ENCODE measurements around the gene SH2B2.
A peak's percentile ranks its signal among the peaks of the same experiment; 100 is the strongest.
"Not testable (repeated sequence)": the region's sequence is repeated elsewhere in the genome, so short reads cannot be mapped to it uniquely, and the experiment has no call there.

The SH2B2 gene

DNA sequence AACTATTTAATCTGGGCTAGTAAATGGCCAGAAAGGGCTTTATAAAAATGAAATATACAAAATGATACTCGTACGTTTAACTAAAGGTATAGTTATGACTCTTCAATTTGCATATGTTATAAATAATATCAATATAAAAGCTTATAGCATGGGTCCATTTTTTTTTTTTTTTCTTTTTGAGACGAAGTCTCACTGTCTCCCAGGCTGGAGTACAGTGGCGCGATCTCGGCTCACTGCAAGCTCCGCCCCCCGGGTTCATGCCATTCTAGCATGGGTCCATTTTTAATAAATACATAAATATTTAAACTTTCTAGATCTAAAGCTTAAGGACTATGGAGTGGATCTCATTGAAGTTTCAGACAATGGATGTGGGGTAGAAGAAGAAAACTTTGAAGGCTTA is 50.3 kb downstream of the SH2B2 start:
- DNase-seq (ENCODE audit: low spot score) = not testable (repeated sequence)

DNA sequence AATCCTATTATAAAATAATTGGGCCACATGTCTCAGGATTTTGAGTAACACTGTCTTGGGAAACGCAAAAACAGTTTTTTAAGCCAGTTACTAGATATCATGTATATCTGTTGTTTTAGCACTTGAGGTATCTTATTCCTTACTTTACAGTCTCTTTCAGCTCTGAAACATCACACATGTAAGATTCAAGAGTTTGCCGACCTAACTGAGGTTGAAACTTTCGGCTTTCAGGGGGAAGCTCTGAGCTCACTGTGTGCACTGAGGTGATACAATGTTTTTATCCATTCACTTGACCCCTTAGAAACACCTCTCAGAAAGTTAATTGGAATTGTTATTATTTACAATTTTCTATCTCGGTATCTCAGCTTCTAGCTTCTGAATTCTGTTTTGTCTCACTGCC is 50.8 kb downstream of the SH2B2 start:
- DNase-seq (ENCODE audit: low spot score) = not testable (repeated sequence)

DNA sequence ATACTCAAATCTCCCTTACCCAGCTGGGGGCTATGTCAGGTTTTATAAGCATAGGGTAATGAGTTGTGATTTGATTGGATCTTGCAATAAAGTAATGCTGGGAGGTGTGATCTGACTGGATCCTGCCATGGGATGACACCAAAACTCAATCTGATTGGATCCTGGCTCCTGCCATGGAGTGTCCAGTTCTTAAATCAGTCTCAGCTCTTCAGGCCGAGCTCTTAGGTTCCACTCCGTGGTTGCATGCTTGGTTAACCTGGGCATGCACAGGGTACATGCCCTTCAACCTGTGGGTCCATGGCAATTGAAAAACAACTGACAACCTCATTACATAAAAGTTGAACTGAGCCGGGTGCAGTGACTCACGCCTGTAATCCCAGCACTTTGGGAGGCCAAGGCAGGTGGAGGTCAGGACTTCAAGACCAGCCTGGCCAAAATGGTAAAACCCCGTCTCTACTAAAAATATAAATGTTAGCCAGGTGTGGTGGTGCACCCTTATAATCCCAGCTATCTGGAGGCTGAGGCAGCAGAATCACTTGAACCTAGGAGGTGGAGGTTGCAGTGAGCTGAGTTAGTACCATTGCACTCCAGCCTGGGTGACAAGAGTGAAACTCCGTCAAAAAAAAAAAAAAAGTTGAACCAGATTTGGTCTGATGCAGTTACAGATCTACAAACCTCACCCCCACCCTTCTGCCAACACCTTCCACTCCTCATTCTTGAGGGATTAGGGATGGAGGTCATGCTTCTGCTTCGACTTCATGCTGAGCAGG is 54.1 kb downstream of the SH2B2 start:
- DNase-seq (ENCODE audit: low spot score) = not testable (repeated sequence)

DNA sequence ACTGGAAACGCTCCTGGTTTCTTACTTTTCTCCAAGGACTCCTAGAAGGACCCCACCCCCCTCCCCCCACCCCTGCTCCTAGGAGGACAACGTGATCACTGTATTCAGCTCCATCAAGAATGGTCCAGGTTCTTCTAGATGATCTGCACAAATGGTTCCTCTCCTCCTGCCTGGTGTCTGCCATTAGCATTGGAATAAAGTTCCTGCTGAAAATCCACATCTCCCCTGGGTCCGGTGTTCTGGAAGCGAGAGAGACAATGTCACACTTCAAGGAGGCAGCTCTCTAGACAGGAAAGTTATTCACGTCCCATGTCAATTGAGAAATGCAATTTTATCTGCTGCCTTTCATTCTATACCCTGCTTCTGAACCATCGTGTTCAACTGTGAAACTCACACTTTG is 60.3 kb downstream of the SH2B2 start:
- not testable (repeated sequence) for DNase-seq (ENCODE audit: low spot score)

DNA sequence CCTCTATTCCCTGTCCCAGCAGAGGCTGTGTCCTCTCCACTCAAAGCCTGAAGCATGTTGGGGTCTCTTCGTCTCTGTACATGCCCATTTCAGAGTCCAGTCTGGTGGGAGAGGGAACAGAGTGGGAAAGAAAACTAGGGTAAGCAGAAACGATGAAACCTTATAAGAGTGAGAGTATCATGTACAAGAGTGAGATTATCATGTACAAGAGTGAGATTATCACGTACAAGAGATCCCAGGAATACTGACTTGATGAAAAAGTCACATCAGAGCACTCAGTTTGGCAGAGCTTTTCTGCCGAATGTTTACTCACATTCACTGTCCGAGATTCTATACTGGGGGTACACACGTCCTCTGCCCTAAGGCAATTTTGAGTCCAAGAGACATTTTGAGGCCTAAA is 69.7 kb downstream of the SH2B2 start, which contains the start of gene SPDYE6:
TSS of gene SPDYE6 (minus strand) at position 101 of the 400 bp plus-strand sequence. CDS start 421 bp downstream, outside the sequence.
- DNase-seq (ENCODE audit: low spot score) = not testable (repeated sequence)

DNA sequence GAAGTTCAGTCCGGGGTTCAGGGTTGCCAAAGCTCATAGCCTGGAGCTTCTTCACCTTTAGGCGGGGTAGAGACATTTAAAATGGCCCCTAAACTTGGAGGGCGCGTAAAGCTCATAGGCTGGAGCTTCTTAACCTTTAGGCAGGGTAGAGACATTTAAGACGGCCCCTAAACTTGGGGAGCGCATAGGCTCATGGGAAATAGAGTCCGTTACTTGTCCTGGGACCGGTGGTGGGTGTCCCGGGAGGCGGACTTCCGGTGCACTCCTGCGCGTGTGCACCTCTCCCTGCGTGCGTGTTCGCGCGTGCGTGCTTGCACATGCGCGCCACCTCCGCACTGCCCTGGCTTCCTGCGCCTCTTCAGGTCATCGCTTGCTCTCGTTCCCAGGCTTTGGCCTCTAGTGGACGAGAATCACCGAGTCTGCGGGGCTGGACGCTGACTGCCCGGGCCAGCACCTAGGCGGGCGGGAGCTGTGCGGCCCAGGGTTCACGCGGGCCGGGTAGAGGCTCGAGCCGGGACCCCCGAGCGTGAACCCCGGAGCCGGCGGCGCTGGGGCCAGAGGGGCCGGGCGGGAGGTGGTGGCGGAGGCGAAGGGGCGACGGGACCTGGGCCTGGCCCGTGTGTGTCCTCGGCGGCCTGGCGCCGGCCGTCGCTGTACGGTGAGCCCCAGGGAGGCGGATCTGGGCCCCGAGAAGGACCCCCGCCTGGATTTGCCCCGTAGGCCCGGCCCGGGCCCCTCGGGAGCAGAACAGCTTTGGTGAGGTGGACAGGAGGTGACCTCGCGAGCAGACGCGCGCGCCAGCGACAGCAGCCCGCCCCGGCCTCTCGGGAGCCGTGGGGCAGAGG is 77.1 kb downstream of the SH2B2 start:
- peak; percentile 63 for DNase-seq (ENCODE audit: low spot score)

DNA sequence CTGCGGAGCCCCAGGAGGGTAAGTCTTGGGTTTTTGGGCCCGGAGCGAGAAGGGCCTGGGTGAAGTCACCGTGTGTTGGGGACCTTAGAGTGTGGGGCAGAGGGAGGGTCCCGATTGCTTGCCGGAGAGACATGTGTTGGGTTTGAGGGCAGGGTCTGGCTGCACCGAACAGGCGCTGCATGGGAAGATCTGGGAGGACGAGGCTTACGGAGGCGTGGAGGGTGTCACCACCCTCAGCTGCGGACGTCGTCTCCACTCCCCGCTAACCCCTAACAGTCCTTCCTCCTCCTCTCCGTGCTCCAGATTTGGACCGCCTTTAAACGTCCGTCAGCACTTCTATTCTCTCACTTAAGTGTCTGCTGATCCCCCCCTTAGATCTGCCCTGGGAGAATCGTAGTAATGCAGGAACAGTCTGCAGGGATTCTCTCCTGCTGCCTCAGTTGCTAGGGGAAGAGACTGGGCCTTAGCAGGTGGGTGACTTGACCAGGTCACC is 77.8 kb downstream of the SH2B2 start:
- DNase-seq (ENCODE audit: low spot score) = not testable (repeated sequence)

DNA sequence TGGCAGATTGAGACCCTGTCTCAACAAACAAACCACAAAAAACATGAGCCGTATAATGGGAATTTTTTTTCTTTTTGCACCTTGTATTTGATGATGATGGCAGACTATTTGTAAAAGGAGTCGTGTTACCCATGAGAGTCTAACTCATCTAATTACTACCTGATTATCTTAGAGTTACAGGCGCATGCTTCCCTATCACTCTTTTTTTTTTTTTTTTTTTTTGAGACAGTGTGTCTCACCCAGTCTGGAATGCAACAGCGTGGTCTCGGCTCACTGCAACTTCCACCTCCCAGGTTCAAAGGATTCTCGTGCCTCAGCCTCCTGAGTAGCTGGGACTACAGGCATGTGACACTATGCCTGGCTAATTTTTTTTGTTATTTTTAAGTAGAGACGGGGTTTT is 78.7 kb downstream of the SH2B2 start:
- DNase-seq (ENCODE audit: low spot score) = not testable (repeated sequence)

DNA sequence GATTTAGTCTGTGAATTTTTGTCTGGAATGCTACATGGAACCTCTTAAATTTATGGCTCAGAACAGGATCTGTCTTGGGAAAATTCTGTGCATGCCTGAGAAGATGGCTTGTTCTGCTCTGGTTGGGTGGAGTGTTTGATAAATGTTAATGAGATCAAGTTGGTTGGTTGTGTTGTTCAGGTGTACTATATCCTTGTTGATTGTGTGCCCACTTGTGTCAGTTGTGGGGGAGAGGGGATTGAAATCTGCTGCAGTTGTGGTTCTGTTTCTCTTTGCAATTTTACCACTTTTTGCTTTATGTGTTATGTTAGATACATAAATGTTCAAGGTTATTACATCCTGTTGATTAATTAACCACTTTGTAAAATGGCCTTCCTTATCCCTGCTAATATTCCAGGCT is 83.4 kb downstream of the SH2B2 start:
- not testable (repeated sequence) for DNase-seq (ENCODE audit: low spot score)
